DMS114 treated with DMSO at 0.1 percent for 48 hours (cell line): ENCODE data around the gene BCL10.

Experiments used
- DNase-seq: peaks from one replicate; lab custom pipeline; 2025; ENCODE audit not compliant: unreplicated experiment; lab: John Stamatoyannopoulos, UW

Gene BCL10

DNA sequence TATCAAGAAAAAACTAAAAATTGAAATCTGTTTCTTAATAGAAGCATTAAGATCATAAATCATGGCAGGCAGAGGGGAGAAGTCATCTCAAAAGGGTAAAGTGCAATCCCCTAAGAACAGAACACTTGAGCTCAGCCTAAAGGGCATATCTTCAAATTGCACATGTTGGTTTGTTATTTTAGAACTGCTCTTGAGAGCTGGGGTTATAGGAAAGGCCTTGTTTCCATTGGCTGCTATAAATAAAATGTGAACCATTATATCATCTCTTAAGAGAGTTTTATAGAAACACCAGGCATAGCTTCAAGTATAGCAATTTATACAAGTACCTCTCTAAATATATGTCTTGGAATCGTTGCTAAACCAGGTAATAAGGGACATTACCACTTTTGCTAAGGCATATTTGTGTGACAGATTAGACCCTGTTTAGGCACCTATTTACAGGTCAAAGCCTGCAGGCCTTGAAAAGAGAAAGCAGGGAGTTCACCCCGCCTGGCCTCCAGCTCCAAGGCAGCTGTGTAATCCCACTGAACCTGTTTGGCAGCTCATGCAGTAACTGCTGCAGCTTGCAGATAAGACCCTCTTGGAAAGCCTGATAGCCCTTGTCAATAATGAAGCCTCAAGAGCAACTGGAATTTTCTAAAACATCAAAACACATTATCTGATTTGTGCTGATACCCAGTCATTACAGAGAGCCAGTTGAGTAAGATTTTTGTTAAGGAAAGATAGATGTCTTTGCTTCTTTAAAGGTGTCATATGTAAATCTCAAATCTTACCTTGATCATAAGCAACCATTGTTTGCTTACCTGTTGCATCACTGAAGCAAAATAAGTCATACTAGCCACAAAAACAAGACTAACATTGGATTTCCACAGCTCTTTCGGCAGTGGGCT lies 51.5 kb downstream of the BCL10 start:
- no peak for DNase-seq

DNA sequence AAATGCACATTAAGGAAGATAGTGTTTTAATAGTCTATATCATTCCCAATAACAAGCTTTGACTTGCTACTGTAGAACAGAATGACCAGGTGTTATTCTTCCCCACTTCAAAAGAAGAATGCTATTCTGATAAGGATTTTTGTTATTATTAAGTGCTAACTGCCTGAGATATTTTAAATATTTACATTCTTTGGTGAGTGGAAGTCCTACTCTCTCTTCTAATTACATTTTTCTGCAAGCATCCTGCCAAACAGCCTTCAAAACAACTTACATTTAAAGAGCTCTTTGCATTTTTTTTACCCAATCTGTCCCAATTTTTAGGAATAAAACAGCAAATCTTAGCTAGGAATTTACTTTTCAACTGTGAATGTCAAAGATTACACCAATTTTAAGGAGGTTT lies 52.1 kb downstream of the BCL10 start:
- no peak for DNase-seq

- DNase-seq, result no peak
Observed at GRCh38 chr1:85223334-85223733, 53.1 kb downstream of the BCL10 start.

- peak; percentile 86 for DNase-seq
Observed at GRCh38 chr1:85220756-85221201, 55.7 kb downstream of the BCL10 start.

DNA sequence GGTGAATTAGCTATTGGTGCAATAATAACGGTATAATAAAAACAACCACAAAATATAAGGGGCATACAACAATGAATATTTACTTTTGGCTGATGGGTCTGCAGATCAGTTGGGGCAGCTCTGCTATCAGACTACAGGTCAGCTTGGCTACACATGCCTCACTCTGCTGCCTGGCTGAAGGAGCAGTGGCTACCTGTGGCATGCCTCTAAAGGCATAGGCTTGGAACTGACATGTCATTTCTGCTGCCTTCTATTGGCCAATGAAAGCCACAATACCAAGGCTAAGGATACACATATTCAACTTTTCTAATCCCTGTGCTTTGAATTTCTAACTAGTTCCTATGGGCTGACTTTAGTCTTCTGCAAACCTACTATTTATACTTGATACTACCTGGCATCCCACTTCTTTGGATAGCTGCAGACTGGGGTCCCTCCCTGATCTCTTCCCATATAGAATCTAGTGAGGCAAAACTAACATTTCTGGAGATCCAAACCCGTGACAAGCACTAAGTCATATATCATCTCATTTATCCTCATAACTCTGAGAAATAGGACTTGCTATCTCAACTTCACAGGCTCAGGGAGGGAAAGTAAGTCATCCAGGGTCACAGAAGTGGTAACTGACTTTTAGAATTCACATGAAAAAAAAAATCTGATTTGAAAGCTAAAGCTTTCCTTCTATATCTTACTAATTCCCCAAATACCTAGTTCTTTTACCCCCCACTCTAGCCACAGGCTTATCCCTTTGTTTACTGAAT lies 56.4 kb downstream of the BCL10 start:
- DNase-seq, result no peak

DNA sequence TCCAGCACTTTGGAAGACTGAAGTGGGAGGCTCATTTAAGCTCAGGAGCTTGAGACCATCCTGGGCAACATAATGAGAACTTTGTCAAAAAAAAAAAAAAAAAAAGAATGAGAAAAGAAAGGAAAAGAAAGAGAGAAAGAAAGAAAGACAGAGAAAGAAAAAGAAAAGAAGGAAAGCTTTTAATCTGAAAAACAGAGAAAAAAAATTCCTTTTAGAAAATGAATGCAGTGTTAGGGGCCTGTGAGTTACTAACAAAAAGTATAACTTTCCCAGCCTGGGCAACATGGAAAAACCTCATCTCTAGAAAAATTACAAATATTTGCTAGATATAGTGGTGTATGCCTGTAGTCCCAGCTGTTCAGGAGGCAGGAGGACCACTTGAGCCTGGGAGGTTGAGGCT lies 59.7 kb downstream of the BCL10 start:
- DNase-seq, result no peak
